Mammary epithelial cell (primary cell): ENCODE measurements around the gene MT1M.

Experiments used
- CTCF ChIP-seq, 2 donors: IDR thresholded peaks in 1 of 2; conservative IDR thresholded peaks in 1 of 2; 2 replicates each; pipeline ENCODE4 v1.5.1; 2011 to 2012; ENCODE audit warnings: inconsistent platforms in 2 of 2, low read length in 2 of 2, mild to moderate bottlenecking in 2 of 2, control low read depth in 1 of 2, low read depth in 1 of 2; ENCODE audit not compliant: insufficient read depth in 1 of 2; ENCODE audit errors: extremely low read depth in 1 of 2
- EZH2 ChIP-seq: IDR thresholded peaks from 2 replicates; pipeline ENCODE4 v1.6.1; 2012; ENCODE audit warnings: low read length, inconsistent platforms, borderline replicate concordance

- no peak for TF ChIP-seq EZH2
- TF ChIP-seq CTCF (conservative IDR thresholded peaks at IDR 0.05 in 1 of 2, IDR thresholded peaks at IDR 0.05 in 1 of 2; ENCODE audit: extremely low read depth in 1 of 2, insufficient read depth in 1 of 2, low read depth in 1 of 2, low read length in 2 of 2): no peak
Observed at GRCh38 chr16:56679818-56680217, 47.4 kb downstream of the MT1M start.
